COR-L47 (cell line): ENCODE measurements around the gene CMPK2.
A peak's percentile ranks its signal among the peaks of the same experiment; 100 is the strongest.

Experiments
- DNase-seq: peaks from one replicate; lab custom pipeline; 2025; lab: John Stamatoyannopoulos, UW

CMPK2 gene

DNA sequence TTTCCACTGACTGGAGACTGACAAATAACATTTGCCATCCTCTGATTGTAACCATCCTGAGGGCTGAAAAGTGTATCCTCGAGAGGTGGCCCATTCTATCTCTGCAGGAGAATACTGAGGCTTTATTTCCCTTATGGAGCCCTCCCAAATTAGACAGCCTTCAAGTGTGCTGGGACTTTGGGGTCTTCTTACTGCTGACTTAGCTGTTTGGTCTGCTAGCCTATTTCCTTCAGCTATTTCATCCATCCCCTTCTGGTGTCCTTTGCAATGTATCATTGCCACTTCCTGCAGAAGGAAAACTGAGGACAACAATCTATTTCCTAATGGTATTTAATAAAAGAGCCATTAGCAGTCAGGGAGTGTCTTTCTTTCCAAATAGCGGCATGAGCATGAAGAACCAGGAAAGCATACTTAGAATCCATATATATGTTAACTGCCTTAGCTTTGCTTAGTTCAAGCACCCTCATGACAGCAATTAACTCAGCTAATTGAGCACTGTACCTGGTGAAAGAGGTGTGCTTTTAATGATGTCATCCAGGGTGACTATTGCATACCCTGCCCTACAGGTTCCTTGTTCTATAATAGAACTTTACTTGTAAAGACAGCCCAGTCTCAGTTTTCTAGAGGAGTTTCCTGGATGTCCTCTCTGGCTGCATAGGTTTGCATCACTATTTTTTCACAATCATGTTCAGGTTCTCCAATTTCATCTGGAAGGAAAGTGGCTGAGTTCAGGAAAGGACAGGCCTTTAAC, 24.0 kb downstream of the CMPK2 start:
- DNase-seq: no peak

DNA sequence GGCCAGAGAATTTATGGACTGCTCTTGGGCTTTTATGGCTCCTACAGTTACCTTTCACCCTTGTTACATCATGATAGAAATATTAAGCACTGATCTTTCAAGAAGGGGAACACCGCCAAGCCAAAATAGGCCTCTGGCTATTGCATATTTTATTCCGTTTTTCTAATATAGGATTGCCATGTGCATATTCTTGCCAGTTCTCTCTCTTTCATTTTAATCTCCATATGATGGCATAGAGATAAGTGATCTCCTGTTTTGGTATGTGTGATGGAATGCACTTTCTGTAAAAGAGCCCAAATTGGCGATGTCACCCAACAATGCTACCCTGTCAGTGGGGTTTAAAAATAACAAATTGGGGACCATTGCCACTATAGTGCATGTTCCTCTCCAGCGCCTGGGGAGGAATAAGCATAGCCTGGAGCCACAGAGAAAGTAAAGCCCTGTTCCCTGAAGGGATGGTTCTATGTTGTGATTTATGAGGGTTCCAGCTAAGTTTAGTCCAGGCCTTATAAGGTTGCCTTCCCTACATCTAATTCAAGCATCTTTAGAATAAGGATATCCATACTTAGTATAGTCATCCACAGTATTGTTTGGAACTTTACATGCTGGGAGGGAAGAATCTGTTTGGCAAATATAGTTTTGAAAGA, 26.9 kb downstream of the CMPK2 start:
- no peak for DNase-seq

DNA sequence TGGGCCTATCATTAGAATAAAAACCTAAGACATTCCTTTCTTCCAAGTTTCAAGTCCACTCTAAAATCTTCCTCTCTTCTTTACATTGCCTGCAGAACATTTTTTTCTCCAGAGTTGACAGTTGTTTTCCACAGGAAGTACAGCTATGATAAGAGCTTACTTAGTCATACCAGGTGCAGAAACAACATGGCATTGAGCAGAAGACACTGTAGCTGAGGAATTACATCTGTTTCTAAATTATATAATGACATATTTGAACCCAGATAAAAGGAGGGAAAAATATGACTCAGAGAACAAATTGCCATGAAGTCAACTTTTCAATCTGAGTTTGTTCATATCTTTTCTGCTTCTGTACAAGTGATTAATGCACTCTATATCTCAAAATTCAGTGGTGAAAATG, 30.2 kb downstream of the CMPK2 start:
- DNase-seq: no peak

DNA sequence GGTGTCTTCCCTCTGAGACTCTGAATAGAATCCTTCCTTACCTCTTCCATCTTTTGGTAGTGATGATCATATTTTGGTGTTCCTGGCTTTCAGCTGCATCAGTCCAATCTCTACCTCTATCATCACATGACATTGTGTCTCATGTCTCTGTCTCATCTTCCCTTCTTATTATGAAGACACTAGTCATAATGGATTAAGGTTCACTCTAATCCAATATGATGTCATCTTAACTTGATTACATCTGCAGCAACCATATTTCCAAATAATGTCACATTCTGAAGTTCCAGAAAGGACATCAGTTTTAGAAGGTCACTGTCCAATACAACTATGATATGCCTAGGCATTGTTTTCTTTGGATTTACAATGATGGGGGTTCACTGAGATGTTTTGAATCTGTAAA, 31.5 kb downstream of the CMPK2 start:
- no peak for DNase-seq

DNA sequence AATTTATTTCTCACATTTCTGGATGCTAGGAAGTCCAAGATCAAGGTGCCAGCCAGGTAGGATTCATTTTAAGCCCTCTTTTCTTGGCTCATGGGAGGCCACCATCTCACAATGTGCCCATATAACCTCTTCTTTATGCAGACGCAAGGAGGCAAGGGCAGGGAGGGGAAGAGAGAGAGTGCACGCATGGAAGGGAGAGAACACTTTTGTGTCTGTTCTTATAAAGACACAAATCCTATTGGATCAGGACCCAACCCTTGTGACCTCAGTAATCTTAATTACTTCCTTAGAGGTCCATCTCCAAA, 32.5 kb downstream of the CMPK2 start:
- no peak for DNase-seq

DNA sequence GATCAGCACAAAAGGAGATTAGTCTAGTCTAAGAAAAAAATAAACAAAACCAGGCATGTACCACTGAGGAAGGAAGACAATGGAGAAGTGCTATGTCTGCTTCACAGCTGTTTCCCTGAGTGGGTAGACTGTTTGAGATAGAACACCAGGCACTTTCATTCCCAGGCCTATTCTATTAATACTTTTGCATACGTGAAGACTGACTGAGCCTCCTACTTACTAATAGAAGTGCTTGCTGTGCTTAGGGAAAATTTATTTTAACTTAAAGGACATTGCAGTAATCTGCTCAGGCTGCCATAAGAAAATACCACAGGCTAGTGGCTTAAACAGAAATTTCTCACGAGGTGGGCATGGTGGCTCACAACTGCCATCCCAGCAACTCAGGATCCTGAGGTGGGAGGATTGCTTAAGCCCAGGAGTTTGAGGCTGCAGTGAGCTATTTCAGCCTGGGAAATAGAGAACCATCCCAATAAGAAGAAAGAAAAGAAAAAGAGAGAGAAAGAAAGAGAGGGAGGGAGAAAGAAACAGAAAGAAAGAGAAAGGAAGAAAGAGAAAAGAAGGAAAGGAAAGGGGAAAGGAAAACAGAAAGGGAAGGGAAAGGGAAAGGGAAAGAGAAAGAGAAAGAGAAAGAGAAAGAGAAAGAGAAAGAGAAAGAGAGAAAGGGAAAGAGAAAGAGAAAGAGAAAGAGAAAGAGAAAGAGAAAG, 33.0 kb downstream of the CMPK2 start:
- DNase-seq: no peak

DNA sequence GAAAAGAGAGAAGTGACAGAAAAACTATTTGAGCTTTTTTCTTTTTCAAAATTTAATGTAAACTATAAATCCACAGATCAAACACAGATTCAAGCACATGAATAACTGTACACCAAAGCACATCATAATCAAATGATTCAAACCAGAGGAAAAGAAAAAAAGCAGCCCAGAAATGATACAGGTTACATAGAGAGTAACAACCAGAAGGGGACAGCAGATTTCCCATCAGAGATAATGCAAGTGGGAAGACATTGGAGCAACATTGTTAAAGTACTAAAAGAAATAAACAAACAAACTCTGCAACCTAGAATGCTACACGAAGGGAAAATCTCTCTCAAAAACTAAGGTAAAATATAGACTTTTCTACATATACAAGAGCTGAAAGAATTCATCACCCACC, 34.5 kb downstream of the CMPK2 start:
- no peak for DNase-seq

DNA sequence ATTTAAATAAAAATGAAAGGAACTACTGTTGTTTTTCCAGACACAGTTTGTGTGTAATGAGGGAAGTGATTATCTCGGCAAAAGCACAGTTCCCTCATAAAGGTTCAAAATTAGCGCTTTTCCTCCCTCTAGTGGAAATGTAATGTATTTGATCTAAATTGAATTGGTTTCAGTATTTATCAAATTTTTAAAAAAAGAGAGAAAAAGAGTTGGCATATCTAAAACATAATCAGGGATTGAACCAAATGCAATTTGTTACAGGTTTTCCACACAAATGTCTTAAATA, 37.5 kb downstream of the CMPK2 start:
- peak; percentile 67 for DNase-seq

DNA sequence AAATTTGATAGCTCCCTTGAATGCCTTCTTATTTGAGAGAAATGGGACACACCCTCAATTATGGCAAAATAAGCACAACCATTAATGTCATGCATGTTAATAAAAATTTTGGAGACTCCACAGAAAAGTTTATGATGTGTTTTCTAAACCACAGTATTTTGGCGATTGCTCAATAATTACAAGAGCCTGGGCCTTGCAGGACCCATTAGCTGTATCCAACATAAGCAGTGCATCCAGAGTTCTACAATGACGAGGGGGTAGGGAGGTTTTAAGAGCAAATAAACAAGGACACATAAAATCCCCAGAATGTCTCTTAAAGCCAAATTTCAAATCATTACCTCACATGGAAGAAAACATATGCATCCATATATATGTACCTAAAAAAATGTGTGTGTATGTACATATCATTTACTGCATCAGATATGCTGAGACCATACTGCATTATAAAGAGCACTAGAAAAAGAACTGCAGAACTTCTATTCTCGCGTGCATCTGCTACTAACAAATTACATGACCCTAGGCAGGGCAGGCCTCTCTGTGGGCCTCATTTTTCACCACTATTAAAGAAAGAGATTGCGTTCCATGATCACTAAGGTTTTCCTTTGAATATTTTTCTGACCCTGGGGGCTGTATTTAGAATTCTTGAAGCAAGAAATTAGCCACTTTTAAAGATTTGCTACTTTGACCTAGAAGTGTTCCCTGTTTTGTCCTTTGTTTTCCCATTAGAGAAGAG, 38.0 kb downstream of the CMPK2 start:
- peak; percentile 4 for DNase-seq

DNA sequence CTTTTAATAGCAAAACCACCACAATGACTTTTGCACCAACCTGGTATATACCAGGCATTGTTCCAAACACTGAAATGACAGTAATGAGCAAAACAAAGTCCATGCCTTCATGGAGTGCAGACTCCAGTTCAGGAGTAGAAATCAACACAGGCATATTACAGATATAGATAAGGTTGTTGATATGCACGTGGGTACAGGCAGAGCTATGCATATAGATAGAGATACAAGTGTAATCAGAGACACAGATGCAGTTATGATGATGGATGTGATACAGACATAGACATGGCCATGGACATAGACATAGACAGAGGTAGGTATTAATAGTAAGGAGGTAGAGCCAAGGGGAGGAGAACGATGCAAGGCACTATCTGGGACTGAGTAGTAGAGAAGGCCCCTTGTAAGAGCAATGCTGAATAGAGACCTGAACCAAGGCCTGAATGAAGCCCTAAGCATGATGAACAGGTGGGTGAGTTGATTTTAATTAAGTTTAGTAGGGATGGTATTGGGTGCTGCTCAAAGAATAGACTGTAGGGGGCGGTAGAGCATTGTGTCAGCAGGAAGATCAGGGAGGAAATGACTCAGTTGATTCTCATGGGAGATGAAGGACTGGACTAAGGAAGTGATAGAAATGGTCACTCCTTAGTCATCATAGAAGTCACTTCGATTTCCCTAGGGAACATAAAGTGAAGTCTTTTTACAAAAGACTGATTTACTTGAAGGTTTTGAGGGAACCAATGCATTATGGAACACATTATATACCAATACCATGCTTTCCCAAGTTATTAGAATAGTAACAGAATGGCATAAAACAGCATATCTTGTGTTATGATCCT, 39.4 kb downstream of the CMPK2 start:
- DNase-seq: peak; percentile 32

DNA sequence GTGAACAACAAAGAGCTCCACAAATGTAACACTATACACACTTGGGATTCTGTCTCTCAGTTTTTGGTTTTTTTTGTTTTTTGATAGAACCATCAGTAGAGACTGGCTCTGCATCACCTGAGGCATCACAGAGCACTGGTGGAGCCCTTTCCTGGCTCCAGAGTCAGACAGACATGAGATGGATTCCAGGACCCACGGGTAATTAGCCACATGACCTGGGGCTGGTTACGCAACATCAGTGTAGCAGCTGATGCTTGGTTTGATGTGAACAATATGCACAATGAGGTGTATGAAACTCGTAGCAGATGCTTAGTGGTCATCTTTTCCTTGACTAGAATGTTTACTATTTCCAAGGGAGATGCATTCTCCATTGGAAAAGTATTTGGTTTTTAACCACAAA, 40.7 kb downstream of the CMPK2 start:
- DNase-seq: no peak

DNA sequence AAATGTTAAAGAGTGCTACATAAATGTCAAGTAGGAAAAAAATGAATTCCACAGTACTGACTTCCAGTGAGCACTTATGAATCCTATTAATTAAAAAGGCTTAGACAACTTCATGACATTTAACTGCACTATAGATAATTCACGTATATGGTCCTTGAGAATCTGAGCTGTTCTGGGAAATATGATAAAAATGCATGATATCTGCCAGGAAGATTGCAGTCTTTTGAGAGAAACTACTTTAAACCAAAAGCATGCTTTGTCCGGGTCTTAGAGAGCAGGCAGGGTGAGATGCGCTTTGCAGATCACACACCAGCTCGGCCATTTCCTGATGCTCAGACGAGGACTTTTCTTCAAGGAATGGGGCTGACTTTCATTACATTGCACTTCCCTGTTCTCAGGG, 42.6 kb downstream of the CMPK2 start:
- DNase-seq: no peak

DNA sequence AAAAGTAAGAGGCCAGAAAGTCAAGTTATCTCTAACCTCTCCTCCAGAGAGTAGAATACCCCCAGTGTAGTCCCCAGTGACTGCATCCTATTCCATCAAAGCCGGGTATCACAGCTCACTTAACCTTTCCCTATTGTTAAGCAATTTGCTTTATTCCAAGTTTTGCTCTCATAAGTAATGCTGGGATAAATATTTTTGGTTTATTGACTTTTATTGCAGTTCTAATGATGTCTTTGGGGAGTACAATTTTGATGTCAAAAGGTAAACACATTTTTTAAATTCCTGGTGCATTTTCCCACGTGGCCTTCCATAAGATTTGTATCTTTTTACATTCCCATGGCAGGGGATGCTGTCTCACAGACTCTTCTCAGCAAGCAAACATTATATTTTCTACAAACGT, 43.3 kb downstream of the CMPK2 start:
- DNase-seq: no peak

DNA sequence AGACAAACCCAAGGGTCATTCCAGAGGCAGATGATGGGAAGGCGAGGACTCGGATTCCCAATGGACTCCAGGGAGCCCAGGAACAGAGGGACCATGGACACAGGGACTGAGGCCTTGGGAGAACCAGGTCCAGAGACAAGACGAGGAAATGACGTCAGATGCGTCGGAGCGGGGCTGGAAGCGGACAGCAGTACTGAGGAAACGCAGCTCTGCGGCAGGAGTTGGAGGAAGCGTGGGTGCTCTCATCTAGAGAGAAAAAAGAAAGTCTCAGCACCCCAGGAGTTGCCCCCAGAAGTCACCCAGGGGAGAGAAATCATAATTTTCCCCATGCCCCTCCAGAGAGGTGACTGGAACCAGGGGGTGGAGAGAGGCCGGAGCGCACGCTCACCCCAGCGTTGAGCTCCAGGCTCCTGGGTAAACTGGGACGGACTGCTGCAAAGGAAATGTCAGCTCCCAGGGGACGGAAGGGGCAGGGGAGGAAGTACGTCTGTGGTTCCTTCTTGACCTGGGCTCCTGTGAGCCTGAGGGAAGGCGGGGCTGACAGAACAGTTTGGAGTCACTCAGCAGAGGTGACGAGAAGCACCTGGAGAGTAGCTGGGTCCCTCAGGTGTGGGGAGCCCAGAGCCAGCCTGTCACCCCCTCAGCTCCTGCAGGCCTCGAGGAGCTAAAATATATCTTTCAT, 44.7 kb downstream of the CMPK2 start:
- no peak for DNase-seq

DNA sequence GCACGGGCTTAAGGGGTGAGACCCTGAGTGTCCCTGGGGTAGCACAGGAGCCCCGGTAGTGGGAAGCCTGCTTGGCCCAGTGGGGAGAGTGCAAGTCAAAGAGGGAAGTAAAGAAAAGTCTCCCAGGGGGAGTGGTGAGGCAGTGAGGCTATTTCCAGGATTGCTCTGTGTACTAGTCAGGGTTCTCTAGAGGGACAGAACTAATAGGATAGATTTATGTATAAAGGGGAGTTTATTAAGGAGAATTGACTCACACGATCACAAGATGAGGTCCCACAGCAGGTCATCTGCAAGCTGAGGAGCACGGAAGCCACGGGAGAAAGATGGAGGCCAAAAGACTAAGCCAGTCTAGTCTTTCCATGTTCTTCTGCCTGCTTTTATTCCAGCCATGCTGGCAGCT, 45.5 kb downstream of the CMPK2 start:
- DNase-seq: no peak

DNA sequence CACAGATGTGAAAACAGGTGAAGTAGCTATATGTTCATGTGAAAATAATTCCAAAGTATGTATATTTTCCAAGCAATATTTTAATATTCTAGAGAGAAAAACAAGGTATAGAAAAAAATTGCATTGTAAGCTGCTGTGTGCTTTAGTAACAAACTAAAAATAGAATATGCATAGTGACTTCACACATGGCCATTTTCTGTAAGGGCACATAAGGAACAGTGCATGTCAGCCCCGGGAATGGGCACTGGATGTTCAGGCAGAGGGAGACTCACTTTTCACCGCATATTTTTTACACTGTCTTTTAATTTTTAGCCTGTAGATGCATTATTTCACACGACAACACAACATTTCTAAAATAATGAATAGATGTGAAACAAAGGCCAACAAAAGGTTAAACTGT, 46.0 kb downstream of the CMPK2 start:
- no peak for DNase-seq

DNA sequence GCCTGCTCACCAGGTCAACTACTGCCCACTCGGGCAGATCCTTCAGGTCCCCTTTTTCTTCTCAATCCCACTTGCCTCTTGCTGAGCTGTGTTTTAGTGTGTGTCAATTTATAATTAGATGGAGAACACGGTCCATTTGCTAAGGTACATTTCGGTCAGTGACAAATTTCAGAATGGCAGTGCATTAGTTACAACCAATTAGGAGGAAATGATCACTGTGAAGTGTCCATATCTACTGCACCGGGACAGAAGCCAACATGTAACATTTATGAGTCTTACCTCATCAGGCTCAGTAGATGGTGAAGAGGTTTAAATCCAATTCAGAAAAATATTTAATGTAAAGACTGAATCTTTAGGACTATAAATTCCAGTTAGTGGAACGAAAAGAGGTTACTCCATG, 47.7 kb downstream of the CMPK2 start:
- DNase-seq: no peak

DNA sequence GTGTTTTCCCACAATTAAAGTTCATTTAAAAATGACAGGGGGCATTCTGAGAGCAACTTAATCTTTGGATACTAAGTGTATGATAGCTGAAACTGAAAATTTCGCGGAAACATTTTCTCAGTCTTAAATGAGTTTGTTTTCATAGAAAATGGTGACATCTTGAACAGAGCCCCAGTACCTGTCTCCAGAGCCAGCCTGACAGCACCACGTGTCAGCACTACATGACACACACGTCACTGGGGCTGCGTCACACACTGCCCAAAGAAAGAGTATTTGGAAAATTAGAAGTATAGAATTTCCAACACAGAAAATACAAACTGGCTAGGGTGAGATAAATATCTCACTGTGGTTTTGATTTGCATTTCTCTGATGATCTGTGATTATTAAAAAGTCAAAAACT, 50.8 kb downstream of the CMPK2 start:
- no peak for DNase-seq

DNA sequence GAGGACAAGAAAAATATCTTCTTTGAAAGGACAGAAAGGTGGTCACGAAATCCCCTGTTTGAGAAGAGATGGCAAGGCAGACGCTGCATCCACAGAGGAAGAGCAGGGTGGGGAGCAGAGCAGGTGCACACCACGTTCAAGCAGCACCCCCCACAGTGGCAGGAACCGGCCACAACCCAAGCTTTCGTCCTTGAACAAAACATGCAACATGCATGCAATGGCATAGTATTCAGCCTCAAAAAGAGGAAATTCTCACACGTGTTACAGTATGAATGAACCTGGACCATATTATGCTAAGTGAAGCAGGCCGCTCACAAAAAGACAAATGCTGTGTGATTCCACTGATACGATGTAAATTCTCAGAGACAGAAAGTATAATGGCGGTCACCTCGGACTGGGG, 51.4 kb downstream of the CMPK2 start:
- no peak for DNase-seq

DNA sequence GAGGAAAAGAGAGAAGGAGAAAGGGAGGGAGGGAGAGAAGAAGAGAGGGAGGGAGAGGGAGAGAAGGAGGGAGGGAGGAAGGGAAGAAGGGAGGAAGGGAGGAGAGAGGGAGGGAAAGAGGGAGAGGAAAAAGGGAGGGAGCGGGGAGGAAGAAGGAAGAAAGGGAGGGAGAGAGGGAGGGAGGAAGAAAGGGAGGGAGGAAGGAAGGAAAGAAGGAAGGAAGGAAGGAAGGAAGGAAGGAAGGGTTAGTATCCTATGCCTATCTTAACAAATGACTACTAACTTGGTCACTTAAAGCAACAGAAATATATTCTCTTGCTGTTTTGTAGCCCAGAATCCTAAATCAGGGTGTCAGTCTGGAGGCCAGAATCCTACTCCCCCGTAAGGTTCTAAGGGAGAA, 52.1 kb downstream of the CMPK2 start:
- DNase-seq: no peak

DNA sequence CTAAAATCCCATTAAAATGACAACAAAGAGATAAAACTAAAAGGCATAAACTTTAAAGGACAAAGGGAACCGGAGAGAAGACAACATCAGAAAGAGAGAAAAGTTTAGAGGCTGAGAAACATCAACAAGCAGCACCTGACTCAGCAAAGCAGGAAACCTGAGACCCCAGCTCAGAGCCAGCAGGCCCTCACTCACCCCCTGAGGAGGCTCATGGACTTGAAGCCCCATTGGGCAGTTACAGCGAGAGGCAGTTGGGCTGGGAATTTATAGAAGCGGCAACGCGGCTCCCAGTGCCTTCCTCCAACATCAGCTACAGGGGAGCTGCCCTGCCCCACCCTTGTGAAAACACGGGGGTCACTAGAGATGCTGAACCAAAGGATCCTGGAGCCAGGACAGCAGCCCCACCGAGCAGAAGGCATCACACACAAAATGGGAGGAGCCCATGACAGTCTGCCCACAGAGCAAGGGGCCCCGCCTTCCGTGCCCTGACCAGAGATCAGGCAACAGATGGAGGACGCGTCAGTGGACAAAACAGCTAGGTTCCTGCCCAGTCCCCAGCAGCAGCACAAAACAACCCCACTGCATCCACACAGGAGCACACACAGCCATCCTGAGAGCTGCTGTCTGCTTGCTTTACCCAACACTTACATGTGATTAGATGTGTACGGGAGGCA, 52.7 kb downstream of the CMPK2 start:
- no peak for DNase-seq
